Frontal cortex (tissue), 4 donors: ENCODE data around the gene FNBP1. TPM values are rescaled to one million over a fixed set of nuclear protein-coding genes. Genes with fewer than 3 reads are reported as not detected.

Source experiments
- DNase-seq, 2 donors: peaks; one replicate each; pipeline ENCODE4 v3.0.0; 2012; ENCODE audit warnings: low spot score in 2 of 2
- FAIRE-seq: peaks from 2 replicates; lab custom pipeline; 2012; peaks lifted over from hg19 to GRCh38; lab: Jason Lieb, UNC
- total RNA-seq: library from RNA; depleted of rRNA; stranded (reverse); fragments of >200 nt; gene quantifications from one replicate; pipeline ENCODE4 v1.2.3, GENCODE V29; 2014
- donor health status: control.
- donor health status: control.
- donor health status: control.

The FNBP1 gene
- total RNA-seq, 1 donor from 2014 or later = 49.7 TPM

DNA sequence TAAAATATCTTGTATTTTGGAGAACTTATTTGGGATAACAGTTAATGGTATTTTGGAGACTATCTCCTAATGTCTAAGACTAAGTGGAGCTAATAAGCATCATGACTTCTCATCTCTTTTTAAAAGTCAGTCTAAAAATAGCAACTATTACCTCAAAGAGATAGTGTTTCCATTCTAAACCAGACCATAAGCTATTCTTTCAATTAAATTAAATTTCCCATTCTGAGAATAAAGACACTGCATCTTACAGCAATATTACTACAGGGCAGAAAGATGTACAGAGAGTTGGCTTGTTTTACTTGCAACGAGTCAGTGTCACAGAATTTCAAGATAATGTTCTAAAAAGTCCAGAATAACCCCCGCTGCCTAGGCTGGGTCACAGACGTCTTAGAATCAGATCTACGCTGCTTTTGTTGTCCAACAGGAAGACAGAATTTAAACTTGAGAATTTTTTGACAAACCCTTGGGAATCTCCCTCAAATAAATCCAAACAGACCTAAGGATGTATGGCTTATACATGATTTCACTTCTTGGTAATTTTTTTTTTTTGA, 108.9 kb downstream of the FNBP1 start:
- DNase-seq (no peak), FAIRE-seq (no peak)

DNA sequence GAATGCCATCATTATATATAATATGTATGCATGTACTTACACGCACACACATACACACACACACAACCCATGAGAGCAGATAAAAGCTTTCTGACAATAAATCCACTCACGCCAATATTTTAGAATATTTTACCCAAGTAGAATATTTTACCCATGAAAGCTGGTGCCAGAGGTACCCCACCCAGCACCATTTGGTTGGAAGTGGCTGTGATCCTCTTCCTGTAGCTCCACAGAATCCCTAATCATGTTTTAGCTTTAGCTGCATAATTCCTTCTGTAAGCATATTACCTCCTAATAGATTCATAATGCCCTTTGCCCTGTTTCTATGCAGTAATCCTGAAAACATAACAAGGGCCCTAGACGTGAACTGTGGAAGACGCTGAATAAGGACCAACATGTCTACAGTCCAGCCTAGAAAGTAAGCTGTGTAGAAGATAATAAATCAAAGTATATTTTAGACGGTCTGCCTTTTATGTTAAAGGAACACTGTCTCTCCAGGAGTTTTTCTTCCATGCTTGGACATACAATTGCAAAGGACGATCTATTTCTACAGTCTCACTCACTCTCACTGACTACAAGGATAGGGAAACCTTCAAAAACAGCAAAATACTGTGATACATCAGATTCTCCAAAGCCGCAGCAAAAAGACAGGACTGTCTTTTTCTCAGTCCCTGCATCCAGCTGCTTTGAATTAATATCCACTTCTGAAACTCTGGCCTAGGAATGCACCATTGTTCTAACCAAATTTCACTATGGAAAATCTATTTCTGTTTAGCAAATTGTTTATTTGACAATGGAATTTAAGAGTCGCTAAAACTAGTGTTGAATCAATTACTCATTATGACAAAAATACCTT, 109.6 kb downstream of the FNBP1 start:
- FAIRE-seq (no peak), DNase-seq (no peak)

DNA sequence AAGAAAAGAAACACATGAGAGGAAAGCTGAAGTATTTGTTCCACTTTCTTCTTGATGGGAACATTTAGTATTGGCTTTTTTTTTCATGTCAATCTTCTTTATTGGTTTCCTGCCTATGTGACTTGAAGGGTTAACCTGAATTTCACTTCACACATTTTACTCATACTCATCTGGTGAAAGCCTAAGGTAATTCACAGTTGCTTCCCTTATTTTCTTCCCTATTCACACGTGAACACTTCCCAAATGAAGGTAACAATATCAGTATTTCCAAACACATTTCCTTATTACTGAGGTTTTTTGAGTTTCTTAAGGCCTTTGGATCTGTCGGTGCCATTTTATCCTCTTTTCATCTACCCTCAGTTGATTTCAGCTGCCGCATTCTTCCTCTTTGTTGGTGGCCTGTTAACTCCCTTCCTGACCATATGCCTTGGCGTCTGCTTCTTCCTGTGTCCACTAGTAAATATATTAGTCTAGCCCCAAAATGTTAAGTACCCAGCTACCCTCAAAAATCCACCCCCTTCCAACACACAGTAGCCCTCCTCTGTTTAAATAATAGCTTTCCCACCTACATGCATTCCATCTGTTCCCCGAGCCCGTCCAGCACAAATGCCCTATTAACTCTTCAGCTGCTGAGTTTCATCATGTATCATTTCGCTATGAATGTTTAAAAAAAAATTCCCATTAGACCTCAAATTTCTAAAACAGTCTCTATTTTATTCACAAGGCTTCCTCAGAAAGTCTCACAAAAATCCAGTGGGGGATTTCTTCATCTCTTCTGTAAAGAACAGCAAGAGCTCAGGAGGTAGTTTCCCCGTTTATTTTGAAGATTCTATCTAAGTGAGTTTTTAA, 110.5 kb downstream of the FNBP1 start:
- no peak for DNase-seq

GRCh38 chr9:129930743-129931142, 112.2 kb downstream of the FNBP1 start:
- no peak for DNase-seq
- no peak for FAIRE-seq

More for the DNA sequence above, 110.5 kb downstream of the FNBP1 start:
- no peak for FAIRE-seq

DNA sequence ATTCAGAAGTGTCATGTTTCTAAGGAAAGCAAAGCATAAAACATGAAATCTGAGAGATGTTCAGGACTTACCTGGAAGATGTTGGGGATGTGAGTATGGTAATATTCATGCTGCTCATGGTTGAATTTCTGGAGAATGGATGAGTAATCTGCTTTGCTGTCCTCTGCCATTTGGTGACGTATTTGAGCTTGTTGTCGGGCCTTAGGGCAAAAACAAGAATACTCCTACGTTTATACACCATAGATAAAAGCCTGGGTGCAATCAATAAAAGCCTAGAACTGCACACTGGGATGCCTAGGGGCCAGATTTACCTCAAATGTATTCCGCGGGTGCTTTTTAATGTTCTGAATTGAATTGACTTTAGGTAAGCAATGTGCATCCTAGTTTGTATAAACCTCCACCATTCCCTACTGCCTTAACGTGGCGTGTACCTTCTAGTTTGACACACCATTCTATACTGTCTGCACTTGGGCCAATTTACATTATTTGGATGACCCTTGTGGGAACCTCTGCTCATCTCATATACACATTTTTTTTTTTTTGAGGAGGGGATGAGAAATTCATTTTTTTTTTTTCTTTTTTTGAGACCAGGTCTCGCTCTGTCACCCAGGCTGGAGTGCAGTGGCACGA, 113.4 kb downstream of the FNBP1 start:
- DNase-seq (no peak), FAIRE-seq (no peak)

- FAIRE-seq = no peak
- DNase-seq = no peak
These were observed 119.4 kb downstream of the FNBP1 start for GRCh38 chr9:129923589-129923988.

DNA sequence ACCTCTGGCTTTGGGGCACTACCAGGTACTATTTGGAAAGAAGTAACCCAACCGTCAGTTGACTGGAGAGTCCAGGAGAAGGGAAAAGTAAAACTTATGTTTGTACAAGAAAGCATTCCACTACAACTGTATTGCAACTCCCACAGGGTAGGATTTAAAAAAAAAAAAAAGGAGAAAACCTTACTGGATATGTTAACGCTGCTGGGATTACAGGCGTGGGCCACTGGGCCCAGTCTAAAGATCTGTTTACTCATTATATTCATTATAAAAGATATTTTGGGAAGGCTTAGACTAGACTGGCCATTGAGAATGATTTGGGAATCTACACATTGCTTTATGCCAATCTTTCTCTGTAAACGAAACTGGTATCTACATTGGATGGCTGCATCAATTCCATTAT, 121.1 kb downstream of the FNBP1 start:
- FAIRE-seq (no peak), DNase-seq (no peak)

GRCh38 chr9:129919841-129920240, 123.1 kb downstream of the FNBP1 start:
- FAIRE-seq (no peak), DNase-seq (no peak)

- DNase-seq (no peak), FAIRE-seq (no peak)
These were observed 123.7 kb downstream of the FNBP1 start for GRCh38 chr9:129919277-129919676.

DNA sequence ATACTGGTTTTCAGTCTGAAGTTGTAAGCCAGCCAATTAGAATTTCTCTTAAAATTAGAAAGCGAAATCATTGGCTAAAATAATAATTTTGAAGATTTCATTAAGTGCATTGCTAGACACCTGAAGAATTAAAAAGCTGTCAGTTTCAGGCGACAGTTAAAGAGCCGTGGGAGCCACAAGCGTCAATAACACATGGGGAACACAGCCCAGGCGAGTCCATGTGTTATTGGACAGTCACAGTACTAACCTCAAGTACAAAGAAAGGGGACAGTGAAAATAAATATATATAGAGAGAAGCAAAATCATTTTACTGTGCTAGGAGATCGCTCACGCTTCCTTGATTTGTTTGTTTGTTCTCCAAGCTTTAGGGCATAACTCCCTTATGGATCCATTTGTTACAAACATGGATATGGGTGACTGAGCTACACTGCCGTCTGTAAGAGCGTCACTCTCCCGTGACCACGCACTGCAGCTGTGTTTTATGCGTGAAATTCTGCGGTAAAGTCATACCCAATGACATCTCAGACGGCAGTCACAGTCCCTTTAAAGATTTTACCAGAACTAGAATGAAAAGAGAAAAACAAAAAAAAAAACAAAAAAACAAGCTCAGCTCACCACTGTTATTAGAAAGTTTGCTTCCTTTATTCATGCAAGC, 124.6 kb downstream of the FNBP1 start:
- FAIRE-seq (no peak), DNase-seq (no peak)

- no peak for DNase-seq
- FAIRE-seq = no peak
These were observed 126.3 kb downstream of the FNBP1 start for GRCh38 chr9:129916707-129917106.

DNA sequence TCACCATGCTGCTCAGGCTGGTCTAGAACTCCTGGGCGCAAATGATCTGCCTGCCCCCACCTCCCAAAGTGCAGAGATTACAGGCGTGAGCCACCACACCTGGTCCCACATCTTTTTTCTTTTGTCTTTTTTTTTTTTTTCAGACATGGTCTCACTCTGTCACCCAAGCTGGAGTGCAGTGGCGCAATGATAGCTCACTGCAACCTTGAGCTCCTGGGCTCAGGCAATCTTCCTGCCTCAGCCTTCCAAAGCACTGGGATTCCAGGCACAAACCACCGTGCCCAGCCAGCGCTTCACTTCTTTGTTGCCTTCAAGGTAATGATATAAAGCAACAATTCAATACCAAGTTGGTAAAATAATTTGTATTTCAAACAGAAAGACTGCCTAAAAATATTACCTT, 128.9 kb downstream of the FNBP1 start:
- DNase-seq (no peak), FAIRE-seq (no peak)

GRCh38 chr9:129910628-129911567, 132.1 kb downstream of the FNBP1 start:
- DNase-seq (no peak), FAIRE-seq (no peak)

DNA sequence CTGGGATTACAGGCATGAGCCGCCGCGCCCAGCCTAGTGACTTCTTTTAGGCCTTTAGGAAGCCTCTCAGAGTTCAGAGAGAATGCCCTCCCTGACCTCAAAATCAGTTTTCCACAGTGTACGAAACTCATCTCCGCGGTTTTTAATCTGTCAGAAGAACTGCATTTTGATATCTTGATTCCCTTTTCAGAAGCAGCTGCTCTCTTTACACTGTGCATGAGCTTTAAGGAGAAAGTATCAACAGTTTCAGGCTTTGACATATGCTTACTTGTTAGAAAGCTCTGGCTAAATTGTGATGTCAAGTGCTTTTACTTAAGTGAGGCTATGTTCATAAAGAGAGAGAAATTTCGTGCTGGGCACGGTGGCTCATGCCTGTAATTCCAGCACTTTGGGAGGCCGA, 133.1 kb downstream of the FNBP1 start:
- FAIRE-seq (no peak), DNase-seq (no peak)

DNA sequence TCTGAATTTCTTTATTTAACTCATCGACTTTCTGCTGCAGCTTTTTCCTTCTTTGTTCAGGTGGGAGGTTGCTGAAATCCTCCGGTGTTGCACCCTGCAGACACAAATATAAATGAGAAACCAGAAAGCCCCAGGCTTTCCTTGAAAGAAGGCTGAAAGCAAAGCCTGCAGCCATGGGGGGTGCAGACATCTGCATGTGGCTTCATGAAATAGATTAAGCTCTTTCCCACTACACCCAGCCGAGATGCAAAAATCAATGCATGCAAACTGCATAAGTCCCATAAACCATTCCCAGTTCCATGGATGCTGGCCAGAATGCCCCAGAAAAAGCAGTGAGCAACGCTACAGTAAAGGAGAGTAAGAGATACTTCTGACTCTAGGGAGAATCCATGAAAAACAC, 134.1 kb downstream of the FNBP1 start:
- DNase-seq (no peak), FAIRE-seq (no peak)

DNA sequence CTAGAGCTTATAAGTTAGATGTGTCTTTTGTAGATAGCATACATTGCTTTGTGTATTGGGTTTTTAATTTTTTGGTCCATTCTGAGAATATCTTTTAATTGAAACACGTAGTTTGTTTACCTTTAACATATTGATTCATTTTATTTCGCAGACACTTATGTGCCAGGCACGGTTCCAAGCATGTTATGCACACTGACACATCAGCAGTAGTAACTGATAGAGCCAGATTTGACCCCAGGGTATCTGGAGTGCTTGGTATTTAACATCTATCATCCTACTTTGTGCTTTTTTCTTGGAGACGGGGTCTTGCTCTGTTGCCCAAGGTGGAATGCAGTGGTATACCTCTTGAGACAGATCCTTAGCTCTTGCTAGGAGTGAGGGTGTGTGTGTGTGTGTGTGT, 135.8 kb downstream of the FNBP1 start:
- FAIRE-seq = no peak
- no peak for DNase-seq

GRCh38 chr9:129906298-129906697, 136.7 kb downstream of the FNBP1 start:
- DNase-seq (no peak), FAIRE-seq (no peak)

GRCh38 chr9:129904734-129905133, 138.3 kb downstream of the FNBP1 start:
- FAIRE-seq (peak; percentile 34), DNase-seq (no peak)

DNA sequence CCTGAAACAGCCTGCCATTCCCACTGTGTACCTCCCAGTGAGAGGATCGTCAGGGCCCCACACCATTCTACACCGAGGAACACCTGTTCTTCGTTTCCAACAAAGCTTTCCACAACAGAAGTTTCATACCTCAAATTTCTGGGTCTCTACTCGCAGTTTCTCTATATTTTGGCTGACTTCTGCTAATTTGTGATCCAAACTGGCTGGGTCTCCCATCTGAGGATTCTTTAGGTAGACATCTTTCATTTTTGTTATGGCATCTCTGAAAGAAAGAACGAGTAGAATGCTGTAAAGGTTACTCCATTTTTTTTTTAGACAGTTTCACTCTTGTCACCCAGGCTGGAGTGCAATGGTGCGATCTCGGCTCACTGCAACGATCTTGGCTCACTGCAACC, 140.3 kb downstream of the FNBP1 start:
- DNase-seq (no peak), FAIRE-seq (no peak)
